Upper lobe of left lung (tissue), 6 donors: ENCODE data around the gene LCE2A. TPM values are rescaled to one million over a fixed set of nuclear protein-coding genes. Genes with fewer than 3 reads are reported as not detected.
A peak's percentile ranks its signal among the peaks of the same experiment; 100 is the strongest.

Experiments
- ATAC-seq, 2 donors: fragments of 200-7000 bp; cut with Tn5 transposase; one replicate each; pipeline ENCODE4 v1.9.1; 2022; ENCODE audit warnings: mild to moderate bottlenecking in 2 of 2, moderate library complexity in 2 of 2; ENCODE audit not compliant: low FRiP score in 2 of 2
- DNase-seq, 2 donors: peaks; one replicate each; pipeline ENCODE4 v3.0.0-alpha.2; 2019 to 2020
- H3K27ac ChIP-seq, 4 donors: fragments of 200-600 bp; sonication (generic); one replicate each; pipeline ENCODE4 v1.5.1; 2016 to 2019
- H3K27me3 ChIP-seq, 4 donors: fragments of 200-600 bp; sonication (generic); one replicate each; pipeline ENCODE4 v1.5.1; 2017 to 2019
- H3K36me3 ChIP-seq, 4 donors: fragments of 200-600 bp; sonication (generic); one replicate each; pipeline ENCODE4 v1.5.1; 2016 to 2019
- H3K4me1 ChIP-seq, 4 donors: fragments of 200-600 bp; sonication (generic); one replicate each; pipeline ENCODE4 v1.5.1; 2018 to 2019
- H3K4me3 ChIP-seq, 4 donors: fragments of 200-600 bp; sonication (generic); one replicate each; pipeline ENCODE4 v1.5.1; 2017 to 2019; ENCODE audit warnings: mild to moderate bottlenecking in 2 of 4, moderate library complexity in 1 of 4
- H3K9me3 ChIP-seq, 4 donors: fragments of 200-600 bp; sonication (generic); one replicate each; pipeline ENCODE4 v1.5.1; 2018 to 2019
- EP300 ChIP-seq, 4 donors: sonication (generic); formaldehyde crosslinking; IDR thresholded peaks; one replicate each; pipeline ENCODE4 v1.5.1; 2017; ENCODE audit warnings: antibody characterized with exemption in 4 of 4, control low read depth in 2 of 4
- POLR2A ChIP-seq, 4 donors: fragments of 450-650 bp; IDR thresholded peaks; one replicate each; pipeline ENCODE4 v1.5.1; 2016 to 2017; ENCODE audit warnings: antibody characterized with exemption in 4 of 4, mild to moderate bottlenecking in 2 of 4
- POLR2AphosphoS5 ChIP-seq, 2 donors: sonication (generic); formaldehyde crosslinking; IDR thresholded peaks; one replicate each; pipeline ENCODE4 v1.5.1; 2017; ENCODE audit warnings: antibody characterized with exemption in 2 of 2
- WGBS, 2 donors: methylation state at CpG; one replicate each; pipeline ENCODE4 v1.1.5; 2017 to 2018; 5-methylcytosine and 5-hydroxymethylcytosine counted together
- total RNA-seq, 6 donors: library from RNA; depleted of rRNA in 4 of 6; stranded (reverse); fragments of >200 nt in 4 of 6; gene quantifications; one replicate each; pipeline versions ENCODE4 v1.1.0 to v1.2.1, GENCODE V29; 2016 to 2021
- TF ChIP-seq, protein P1 (sequence below), 6 experiments: fragments of 450-650 bp in 4 of 6; fragments of 200-600 bp in 2 of 6; sonication (generic) in 2 of 6; IDR thresholded peaks; one replicate each; pipeline ENCODE4 v1.5.1; 2016 to 2019; ENCODE audit warnings: antibody characterized with exemption in 6 of 6
- donor health status: DM: no; HTN: no; CAD: no; lungs with moderate emphysema.
- donor health status: DM: no; HTN: yes; CAD: no; lungs with severe emphysema.

Gene LCE2A
- total RNA-seq, 6 donors from 2014 or later = not detected

DNA sequence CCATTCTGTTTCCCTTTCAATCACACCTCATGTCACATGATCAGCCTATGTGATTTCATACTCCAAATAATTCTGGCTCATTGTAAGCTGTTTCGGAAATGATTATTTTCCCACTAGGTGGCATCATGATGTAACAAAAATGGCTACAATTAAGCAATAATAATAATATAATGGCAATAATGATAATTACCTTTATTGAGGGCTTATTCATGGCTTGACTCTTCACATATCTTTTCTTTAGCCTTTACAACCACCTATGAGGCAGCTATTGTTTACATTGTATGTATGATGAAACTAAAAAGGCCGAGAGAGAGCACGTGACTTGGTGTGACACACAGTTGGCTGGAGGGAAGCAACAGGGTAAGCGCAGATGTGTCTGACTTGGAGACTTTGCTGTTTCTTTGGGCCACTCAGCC lies 47.2 kb downstream of the LCE2A start:
- Histone ChIP-seq H3K4me1 (no peaks in the 10 kb centered on the region), H3K27ac (no peak overlapping the region), H3K27me3 (no peaks in the 10 kb centered on the region), H3K4me3 (no peak overlapping the region), H3K36me3 (no peaks in the 10 kb centered on the region), H3K9me3 (no peaks in the 10 kb centered on the region)
- ATAC-seq = no peak
- TF ChIP-seq, protein P1, sequence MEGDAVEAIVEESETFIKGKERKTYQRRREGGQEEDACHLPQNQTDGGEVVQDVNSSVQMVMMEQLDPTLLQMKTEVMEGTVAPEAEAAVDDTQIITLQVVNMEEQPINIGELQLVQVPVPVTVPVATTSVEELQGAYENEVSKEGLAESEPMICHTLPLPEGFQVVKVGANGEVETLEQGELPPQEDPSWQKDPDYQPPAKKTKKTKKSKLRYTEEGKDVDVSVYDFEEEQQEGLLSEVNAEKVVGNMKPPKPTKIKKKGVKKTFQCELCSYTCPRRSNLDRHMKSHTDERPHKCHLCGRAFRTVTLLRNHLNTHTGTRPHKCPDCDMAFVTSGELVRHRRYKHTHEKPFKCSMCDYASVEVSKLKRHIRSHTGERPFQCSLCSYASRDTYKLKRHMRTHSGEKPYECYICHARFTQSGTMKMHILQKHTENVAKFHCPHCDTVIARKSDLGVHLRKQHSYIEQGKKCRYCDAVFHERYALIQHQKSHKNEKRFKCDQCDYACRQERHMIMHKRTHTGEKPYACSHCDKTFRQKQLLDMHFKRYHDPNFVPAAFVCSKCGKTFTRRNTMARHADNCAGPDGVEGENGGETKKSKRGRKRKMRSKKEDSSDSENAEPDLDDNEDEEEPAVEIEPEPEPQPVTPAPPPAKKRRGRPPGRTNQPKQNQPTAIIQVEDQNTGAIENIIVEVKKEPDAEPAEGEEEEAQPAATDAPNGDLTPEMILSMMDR (IDR thresholded peaks at IDR 0.05) = no peak
- no peak for TF ChIP-seq EP300 (IDR thresholded peaks at IDR 0.05)
- TF ChIP-seq POLR2A (IDR thresholded peaks at IDR 0.05) = no peak
- no peak for TF ChIP-seq POLR2AphosphoS5 (IDR thresholded peaks at IDR 0.05)
- WGBS, 2 donors = 61 to 70% methylated on average over 4 of the region's 4 CpGs
- DNase-seq = no peak

DNA sequence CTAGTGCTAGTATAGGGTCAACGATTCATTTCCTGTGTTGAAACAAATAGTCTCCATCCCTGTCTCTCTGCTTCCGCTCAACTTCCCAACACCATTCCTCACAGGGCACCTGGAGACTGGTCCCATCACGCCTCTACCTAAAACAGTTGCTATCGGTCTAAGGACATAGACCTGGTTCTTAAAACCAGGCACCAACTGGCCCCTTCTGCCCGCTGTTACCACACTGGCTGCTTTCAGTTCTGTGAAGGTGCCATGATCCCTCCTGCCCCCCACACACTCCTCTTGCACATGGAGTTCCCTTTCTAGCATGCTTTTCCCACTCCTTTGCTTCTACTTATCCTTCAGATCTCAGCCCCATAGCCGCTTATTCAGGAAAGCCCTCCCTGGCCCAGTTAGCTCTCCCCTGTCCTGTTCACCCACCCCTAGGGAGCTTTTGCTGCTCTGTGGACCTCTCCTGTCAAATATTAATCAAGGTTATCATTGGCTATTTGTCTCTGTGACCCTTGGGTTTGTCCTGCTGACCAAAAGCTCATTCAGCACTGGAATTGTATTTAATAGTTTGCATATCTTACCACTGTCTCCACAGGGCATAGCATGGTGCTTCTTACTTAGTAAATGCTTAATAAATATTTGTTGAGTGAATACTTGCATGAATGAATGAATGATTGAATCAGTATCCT lies 47.8 kb downstream of the LCE2A start:
- Histone ChIP-seq H3K27ac (no peak overlapping the region), H3K4me1 (no peaks in the 10 kb centered on the region), H3K36me3 (no peaks in the 10 kb centered on the region), H3K9me3 (no peaks in the 10 kb centered on the region), H3K27me3 (no peaks in the 10 kb centered on the region), H3K4me3 (no peak overlapping the region)
- ATAC-seq = peak in 1 of 2 donors; percentile 12
- no peak for TF ChIP-seq POLR2AphosphoS5 (IDR thresholded peaks at IDR 0.05)
- TF ChIP-seq, protein P1 (IDR thresholded peaks at IDR 0.05) = no peak
- TF ChIP-seq EP300 (IDR thresholded peaks at IDR 0.05) = no peak
- TF ChIP-seq POLR2A (IDR thresholded peaks at IDR 0.05) = no peak
- DNase-seq = no peak
- WGBS, 2 donors = 80 to 87% methylated on average over 6 of the region's 6 CpGs

DNA sequence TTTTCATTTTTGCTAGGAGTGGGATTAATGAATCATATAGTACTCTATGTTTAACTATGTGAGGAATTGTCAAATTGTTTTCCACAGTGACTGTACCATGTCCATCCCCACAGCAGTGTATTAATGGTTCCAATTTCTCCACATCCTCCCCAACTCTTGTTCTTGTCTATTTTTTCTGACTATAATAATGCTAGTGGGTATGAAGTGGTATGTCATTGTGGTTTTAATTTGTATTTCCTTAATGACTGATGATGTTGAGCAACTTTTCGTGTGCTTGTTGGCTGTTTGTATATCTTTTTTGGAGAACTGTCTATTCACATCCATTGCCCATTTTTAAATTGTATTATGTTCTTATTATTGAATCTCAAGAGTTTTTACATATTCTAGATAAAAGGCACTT lies 49.7 kb downstream of the LCE2A start:
- no peak overlapping the region for H3K4me3 ChIP-seq
- no peak for ATAC-seq
- no peaks in the 10 kb centered on the region for H3K9me3 ChIP-seq
- H3K27ac ChIP-seq = no peak overlapping the region
- H3K36me3 ChIP-seq = no peaks in the 10 kb centered on the region
- TF ChIP-seq, protein P1 (IDR thresholded peaks at IDR 0.05) = no peak
- no peak for TF ChIP-seq POLR2AphosphoS5 (IDR thresholded peaks at IDR 0.05)
- no peak for TF ChIP-seq EP300 (IDR thresholded peaks at IDR 0.05)
- TF ChIP-seq POLR2A (IDR thresholded peaks at IDR 0.05) = no peak
- no peak for DNase-seq
- H3K27me3 ChIP-seq = no peaks in the 10 kb centered on the region
- H3K4me1 ChIP-seq = no peaks in the 10 kb centered on the region
- 27 to 32% methylated on average over 1 of the region's 1 CpG for WGBS, 2 donors

Other genes with a start within 250 kb of the LCE2A start
- gene LCE5A, start 187.5 kb upstream of the LCE2A start, total RNA-seq = not detected
- not detected for gene CRCT1, start 183.9 kb upstream of the LCE2A start, total RNA-seq
- gene LCE3E, start 131.6 kb upstream of the LCE2A start, total RNA-seq = not detected
- gene LCE3D, start 117.8 kb upstream of the LCE2A start, total RNA-seq = not detected
- gene LCE3C, start 98.1 kb upstream of the LCE2A start, total RNA-seq = not detected
- not detected for gene LCE3B, start 84.5 kb upstream of the LCE2A start, total RNA-seq
- not detected for gene LCE3A, start 75.2 kb upstream of the LCE2A start, total RNA-seq
- gene LCE2D, start 35.0 kb upstream of the LCE2A start, total RNA-seq = not detected
- gene LCE2C, start 23.1 kb upstream of the LCE2A start, total RNA-seq = not detected
- gene LCE2B, start 12.2 kb upstream of the LCE2A start, total RNA-seq = not detected
- not detected for gene LCE4A, start 9.8 kb downstream of the LCE2A start, total RNA-seq
- not detected for gene KPRP, start 59.7 kb downstream of the LCE2A start, total RNA-seq
- not detected for gene LCE1F, start 76.8 kb downstream of the LCE2A start, total RNA-seq
- gene LCE1E, start 87.9 kb downstream of the LCE2A start, total RNA-seq = not detected
- not detected for gene LCE1D, start 98.4 kb downstream of the LCE2A start, total RNA-seq
- gene LCE1C, start 108.3 kb downstream of the LCE2A start, total RNA-seq = not detected
- not detected for gene LCE1B, start 113.6 kb downstream of the LCE2A start, total RNA-seq
- not detected for gene LCE1A, start 129.1 kb downstream of the LCE2A start, total RNA-seq
- gene LCE6A, start 144.5 kb downstream of the LCE2A start, total RNA-seq = not detected
- gene LCE7A, start 161.7 kb downstream of the LCE2A start, total RNA-seq = not detected
- not detected for gene SMCP, start 180.0 kb downstream of the LCE2A start, total RNA-seq
- under 1 TPM in 4 of 6 donors, not detected in 2; 0.23 to 0.69 (median 0.35) TPM for gene IVL, start 210.2 kb downstream of the LCE2A start, total RNA-seq
- not detected for gene SPRR5, start 248.9 kb downstream of the LCE2A start, total RNA-seq